Right lobe of liver (tissue), 4 donors: Measurements from ENCODE around the gene GDNF.

Experiments used
- CTCF ChIP-seq, 4 donors: fragments of 200-600 bp in 3 of 4; fragments of 450-650 bp in 1 of 4; IDR thresholded peaks; one replicate each; pipeline versions ENCODE4 v1.5.1 to v1.8.0; 2016 to 2022; ENCODE audit warnings: antibody characterized with exemption in 4 of 4, mild to moderate bottlenecking in 2 of 4
- POLR2A ChIP-seq: fragments of 450-650 bp; IDR thresholded peaks from one replicate; pipeline ENCODE4 v1.6.1; 2017; ENCODE audit warnings: antibody characterized with exemption, mild to moderate bottlenecking
- donor health status: DM: no; HTN: no; CAD: no.
- donor health status: DM: no; HTN: no; CAD: no.
- donor health status: DM: no; HTN: yes; CAD: no.

GRCh38 chr5:37844009-37844408 is 4.2 kb upstream of the GDNF start:
- TF ChIP-seq CTCF (IDR thresholded peaks at IDR 0.05) (no peak), POLR2A (no peak)
